ENCODE measurements around the gene ARHGAP22. TPM values are rescaled to one million over a fixed set of nuclear protein-coding genes. Genes with fewer than 3 reads are reported as not detected.

Gene ARHGAP22
- total and polyA plus RNA-seq, 2 experiments from 2014 or later = 4.8 to 10.7 TPM

DNA sequence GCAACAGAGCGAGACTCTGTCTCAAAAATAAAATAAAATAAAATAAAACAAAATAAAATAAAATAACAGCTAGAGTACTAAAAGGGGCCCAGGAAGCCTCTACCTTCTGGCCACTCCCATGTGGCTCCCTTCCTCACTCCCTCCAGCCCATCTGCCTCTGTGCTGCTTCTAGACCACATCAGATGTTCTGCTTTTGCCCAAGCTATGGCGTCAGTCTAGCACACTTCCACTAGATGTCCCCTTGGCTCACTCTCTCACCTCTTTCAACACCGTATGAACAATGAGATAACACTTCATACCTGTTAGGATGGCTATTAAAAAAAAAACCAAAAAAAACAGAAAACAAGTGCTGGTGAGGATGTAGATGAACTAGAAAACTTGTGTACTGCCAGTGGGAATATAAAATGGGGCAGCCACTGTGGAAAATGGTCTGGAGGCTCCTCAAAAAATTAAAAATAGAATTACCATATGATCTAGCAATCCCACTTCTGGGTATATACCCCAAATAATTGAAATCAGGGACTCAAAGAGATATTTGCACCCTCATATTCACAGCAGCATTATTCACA is 132.3 kb downstream of the ARHGAP22 start (continued):
- TF ChIP-seq, protein P1, sequence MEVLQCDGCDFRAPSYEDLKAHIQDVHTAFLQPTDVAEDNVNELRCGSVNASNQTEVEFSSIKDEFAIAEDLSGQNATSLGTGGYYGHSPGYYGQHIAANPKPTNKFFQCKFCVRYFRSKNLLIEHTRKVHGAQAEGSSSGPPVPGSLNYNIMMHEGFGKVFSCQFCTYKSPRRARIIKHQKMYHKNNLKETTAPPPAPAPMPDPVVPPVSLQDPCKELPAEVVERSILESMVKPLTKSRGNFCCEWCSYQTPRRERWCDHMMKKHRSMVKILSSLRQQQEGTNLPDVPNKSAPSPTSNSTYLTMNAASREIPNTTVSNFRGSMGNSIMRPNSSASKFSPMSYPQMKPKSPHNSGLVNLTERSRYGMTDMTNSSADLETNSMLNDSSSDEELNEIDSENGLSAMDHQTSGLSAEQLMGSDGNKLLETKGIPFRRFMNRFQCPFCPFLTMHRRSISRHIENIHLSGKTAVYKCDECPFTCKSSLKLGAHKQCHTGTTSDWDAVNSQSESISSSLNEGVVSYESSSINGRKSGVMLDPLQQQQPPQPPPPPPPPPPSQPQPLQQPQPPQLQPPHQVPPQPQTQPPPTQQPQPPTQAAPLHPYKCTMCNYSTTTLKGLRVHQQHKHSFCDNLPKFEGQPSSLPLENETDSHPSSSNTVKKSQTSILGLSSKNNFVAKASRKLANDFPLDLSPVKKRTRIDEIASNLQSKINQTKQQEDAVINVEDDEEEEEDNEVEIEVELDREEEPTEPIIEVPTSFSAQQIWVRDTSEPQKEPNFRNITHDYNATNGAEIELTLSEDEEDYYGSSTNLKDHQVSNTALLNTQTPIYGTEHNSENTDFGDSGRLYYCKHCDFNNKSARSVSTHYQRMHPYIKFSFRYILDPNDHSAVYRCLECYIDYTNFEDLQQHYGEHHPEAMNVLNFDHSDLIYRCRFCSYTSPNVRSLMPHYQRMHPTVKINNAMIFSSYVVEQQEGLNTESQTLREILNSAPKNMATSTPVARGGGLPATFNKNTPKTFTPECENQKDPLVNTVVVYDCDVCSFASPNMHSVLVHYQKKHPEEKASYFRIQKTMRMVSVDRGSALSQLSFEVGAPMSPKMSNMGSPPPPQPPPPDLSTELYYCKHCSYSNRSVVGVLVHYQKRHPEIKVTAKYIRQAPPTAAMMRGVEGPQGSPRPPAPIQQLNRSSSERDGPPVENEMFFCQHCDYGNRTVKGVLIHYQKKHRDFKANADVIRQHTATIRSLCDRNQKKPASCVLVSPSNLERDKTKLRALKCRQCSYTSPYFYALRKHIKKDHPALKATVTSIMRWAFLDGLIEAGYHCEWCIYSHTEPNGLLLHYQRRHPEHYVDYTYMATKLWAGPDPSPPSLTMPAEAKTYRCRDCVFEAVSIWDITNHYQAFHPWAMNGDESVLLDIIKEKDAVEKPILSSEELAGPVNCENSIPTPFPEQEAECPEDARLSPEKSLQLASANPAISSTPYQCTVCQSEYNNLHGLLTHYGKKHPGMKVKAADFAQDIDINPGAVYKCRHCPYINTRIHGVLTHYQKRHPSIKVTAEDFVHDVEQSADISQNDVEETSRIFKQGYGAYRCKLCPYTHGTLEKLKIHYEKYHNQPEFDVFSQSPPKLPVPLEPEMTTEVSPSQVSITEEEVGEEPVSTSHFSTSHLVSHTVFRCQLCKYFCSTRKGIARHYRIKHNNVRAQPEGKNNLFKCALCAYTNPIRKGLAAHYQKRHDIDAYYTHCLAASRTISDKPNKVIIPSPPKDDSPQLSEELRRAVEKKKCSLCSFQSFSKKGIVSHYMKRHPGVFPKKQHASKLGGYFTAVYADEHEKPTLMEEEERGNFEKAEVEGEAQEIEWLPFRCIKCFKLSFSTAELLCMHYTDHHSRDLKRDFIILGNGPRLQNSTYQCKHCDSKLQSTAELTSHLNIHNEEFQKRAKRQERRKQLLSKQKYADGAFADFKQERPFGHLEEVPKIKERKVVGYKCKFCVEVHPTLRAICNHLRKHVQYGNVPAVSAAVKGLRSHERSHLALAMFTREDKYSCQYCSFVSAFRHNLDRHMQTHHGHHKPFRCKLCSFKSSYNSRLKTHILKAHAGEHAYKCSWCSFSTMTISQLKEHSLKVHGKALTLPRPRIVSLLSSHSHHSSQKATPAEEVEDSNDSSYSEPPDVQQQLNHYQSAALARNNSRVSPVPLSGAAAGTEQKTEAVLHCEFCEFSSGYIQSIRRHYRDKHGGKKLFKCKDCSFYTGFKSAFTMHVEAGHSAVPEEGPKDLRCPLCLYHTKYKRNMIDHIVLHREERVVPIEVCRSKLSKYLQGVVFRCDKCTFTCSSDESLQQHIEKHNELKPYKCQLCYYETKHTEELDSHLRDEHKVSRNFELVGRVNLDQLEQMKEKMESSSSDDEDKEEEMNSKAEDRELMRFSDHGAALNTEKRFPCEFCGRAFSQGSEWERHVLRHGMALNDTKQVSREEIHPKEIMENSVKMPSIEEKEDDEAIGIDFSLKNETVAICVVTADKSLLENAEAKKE (CRISPR knock-in tag; IDR thresholded peaks at IDR 0.05) = no peak
- no peak for TF ChIP-seq CREB1 (CRISPR knock-in tag; IDR thresholded peaks at IDR 0.05; ENCODE audit: low read depth)

DNA sequence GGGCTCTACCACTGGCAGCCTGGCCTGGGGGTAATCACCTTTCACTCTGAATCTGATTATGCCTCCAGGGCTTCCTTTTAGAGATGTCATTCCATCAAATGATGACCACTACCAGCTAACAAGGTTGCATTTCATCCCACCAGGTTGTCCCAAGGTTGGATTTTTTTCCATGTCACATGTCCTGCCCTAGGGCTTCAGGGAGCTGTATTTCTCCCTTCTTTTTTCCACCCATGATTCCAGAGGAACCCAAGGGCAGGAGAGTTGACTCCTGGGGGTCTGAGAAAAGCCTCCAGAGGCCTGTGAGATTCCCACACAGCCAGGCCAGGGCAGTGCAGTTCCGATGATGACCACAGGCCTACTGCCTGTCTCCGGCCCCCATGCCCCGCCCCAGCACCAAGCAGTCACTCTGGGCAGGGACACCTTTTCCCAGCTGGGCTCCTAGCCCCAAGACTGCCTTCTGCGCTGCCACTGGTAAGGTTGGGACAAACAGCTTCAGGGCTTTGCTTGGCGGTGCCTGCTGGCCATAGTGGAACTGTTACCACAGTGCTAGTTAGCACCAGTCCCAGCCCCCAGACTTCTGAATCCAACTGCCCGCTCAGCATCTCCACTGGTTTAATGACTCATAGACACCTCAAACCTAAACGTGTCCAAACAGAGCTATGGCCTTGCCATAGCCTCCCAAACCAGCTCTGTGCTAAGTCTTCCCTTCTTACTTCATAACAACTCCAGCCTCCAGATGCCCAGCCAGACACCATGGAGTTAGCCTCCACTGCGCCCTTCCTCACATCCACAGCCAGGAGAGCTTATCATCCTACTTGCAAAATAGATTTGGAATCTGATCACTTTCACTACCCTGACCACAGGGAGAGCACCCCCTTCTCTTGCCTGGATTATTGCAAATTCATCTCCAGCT is 133.7 kb downstream of the ARHGAP22 start:
- Mint-ChIP-seq H3K9me3 (peaks cover 4% of the 10 kb centered on the region; the same call in 1 of the 3 replicates), H3K27ac (no peak overlapping the region), H3K4me1 (peaks cover 16% of the 10 kb centered on the region), H3K27me3 (ENCODE audit: insufficient read depth, low read depth, poor library complexity) (peaks cover 6% of the 10 kb centered on the region), H3K4me3 (no peak overlapping the region), H3K36me3 (ENCODE audit: low read depth) (peaks cover 9% of the 10 kb centered on the region; the same call in 2 of the 3 replicates)
- peak; percentile 14; the same call in 1 of the 3 replicates for ATAC-seq
- no peaks in the 10 kb centered on the region; the same call in 1 of the 2 replicates for H4K20me1 ChIP-seq (replicated peaks; ENCODE audit: insufficient read depth)
- no peaks in the 10 kb centered on the region for H3K36me3 ChIP-seq (ENCODE audit: insufficient read depth)
- no peak for DNase-seq (ENCODE audit: low spot score)
- peaks cover 10% of the 10 kb centered on the region for H3K27me3 ChIP-seq (ENCODE audit: insufficient read depth)
- H2AFZ ChIP-seq = no peak overlapping the region
- no peaks in the 10 kb centered on the region for H3K79me2 ChIP-seq (replicated peaks; ENCODE audit: insufficient read depth)
- no peaks in the 10 kb centered on the region for H3K9me2 ChIP-seq (ENCODE audit: insufficient read depth)
- no peak overlapping the region for H3K4me2 ChIP-seq
- no peak overlapping the region for H3K4me3 ChIP-seq
- H3K27ac ChIP-seq (ENCODE audit: low read depth) = no peak overlapping the region
- peaks cover 7% of the 10 kb centered on the region for H3K4me1 ChIP-seq (ENCODE audit: insufficient read depth)
- 0 out of 2 replicates have a peak, but pooled peaks cover 3% of the 10 kb centered on the region for H3F3A ChIP-seq (replicated peaks; ENCODE audit: low read depth)
- TF ChIP-seq, protein P1 (CRISPR knock-in tag; IDR thresholded peaks at IDR 0.05) = no peak

Measured in GM23338 (cell line).